Lung (tissue), 12 donors: ENCODE data around the gene GPR183. TPM values are rescaled to one million over a fixed set of nuclear protein-coding genes. Genes with fewer than 3 reads are reported as not detected.

Experiments
- ATAC-seq: fragments of 200-7000 bp; cut with Tn5 transposase; one replicate; pipeline ENCODE4 v1.9.1; 2020; ENCODE audit warnings: moderate number of reproducible peaks; ENCODE audit not compliant: insufficient read depth, low FRiP score
- DNase-seq, 3 donors: peaks; one replicate each; pipeline ENCODE4 v3.0.0-alpha.2; 2013 to 2017
- H3K27ac ChIP-seq, 2 donors: one replicate each; pipeline ENCODE4 v1.5.1; 2013; ENCODE audit warnings: mild to moderate bottlenecking in 2 of 2, moderate library complexity in 2 of 2, control low read depth in 1 of 2, inconsistent platforms in 1 of 2, low read depth in 1 of 2, low read length in 1 of 2
- H3K27me3 ChIP-seq, 3 donors: one replicate each; pipeline ENCODE4 v1.5.1; 2013; ENCODE audit warnings: low read length in 2 of 3; ENCODE audit not compliant: control insufficient read depth in 3 of 3, insufficient read depth in 3 of 3
- H3K36me3 ChIP-seq, 4 donors: one replicate each; pipeline ENCODE4 v1.5.1; 2013; ENCODE audit warnings: low read length in 4 of 4, mild to moderate bottlenecking in 1 of 4, moderate library complexity in 1 of 4; ENCODE audit not compliant: control insufficient read depth in 4 of 4, insufficient read depth in 4 of 4
- H3K4me1 ChIP-seq, 5 donors: one replicate each; pipeline ENCODE4 v1.5.1; 2013; ENCODE audit warnings: low read length in 5 of 5, mild to moderate bottlenecking in 2 of 5, moderate library complexity in 1 of 5; ENCODE audit not compliant: control insufficient read depth in 5 of 5, insufficient read depth in 5 of 5
- H3K4me3 ChIP-seq: one replicate; pipeline ENCODE4 v1.5.1; 2013; ENCODE audit warnings: mild to moderate bottlenecking, control low read depth, moderate library complexity
- H3K9ac ChIP-seq, 2 donors: one replicate each; pipeline ENCODE4 v1.5.1; 2013; ENCODE audit warnings: low read length in 2 of 2, control low read depth in 1 of 2; ENCODE audit not compliant: insufficient read depth in 1 of 2
- H3K9me3 ChIP-seq, 4 donors: one replicate each; pipeline ENCODE4 v1.5.1; 2013; ENCODE audit warnings: low read length in 3 of 4, mild to moderate bottlenecking in 1 of 4, moderate library complexity in 1 of 4; ENCODE audit not compliant: control insufficient read depth in 4 of 4, insufficient read depth in 3 of 4
- CTCF ChIP-seq: IDR thresholded peaks from 2 replicates; pipeline ENCODE4 v1.5.1; 2012; ENCODE audit warnings: mild to moderate bottlenecking; ENCODE audit errors: control extremely low read depth, extremely low read depth
- WGBS, 2 donors: extraction: QIAGEN DNeasy Blood & Tissue Kit; methylation state at CpG; one replicate each; pipeline ENCODE4 v1.1.7; 2013; 5-methylcytosine and 5-hydroxymethylcytosine counted together
- polyA plus RNA-seq, 2 donors: library from polyadenylated mRNA; stranded (reverse); fragments of 200-250 nt; gene quantifications; one replicate each; pipeline ENCODE4 v1.2.1, GENCODE V29; 2013
- total RNA-seq, 2 donors: library from RNA; depleted of rRNA in 1 of 2; stranded (reverse); fragments of >200 nt in 1 of 2; gene quantifications; one replicate each; pipeline ENCODE4 v1.2.1, GENCODE V29; 2014 to 2021
- donor health status: control.
- donor health status: control.
- donor health status: Bipolar disorder and iron deficiency.
- donor health status: healthy.
- donor health status: DM: yes; HTN: yes; CAD: no.

Gene GPR183
- total and polyA plus RNA-seq, 4 donors: 6.3 to 38.3 (median 16.0) TPM

GRCh38 chr13:99339736-99340397, 32.7 kb upstream of the GPR183 start:
- peaks cover 11 to 28% (median 17%) of the 10 kb centered on the region in 4 donors for H3K36me3 ChIP-seq
- 78 to 85% methylated on average over 8 of the region's 8 CpGs for WGBS, 2 donors
- no peak for DNase-seq

GRCh38 chr13:99339230-99339721, 32.1 kb upstream of the GPR183 start:
- DNase-seq (no peak), ATAC-seq (no peak)
- Histone ChIP-seq H3K36me3 (peaks cover 11 to 26% (median 17%) of the 10 kb centered on the region in 4 donors), H3K9ac (no peak overlapping the region), H3K4me1 (peaks cover 0 to 17% (median 6%) of the 10 kb centered on the region in 5 donors), H3K27ac (no peak overlapping the region), H3K4me3 (no peak overlapping the region), H3K27me3 (no peaks in the 10 kb centered on the region), H3K9me3 (no peaks in the 10 kb centered on the region)
- TF ChIP-seq CTCF: no peak
- WGBS, 2 donors: 89 to 91% methylated on average over 5 of the region's 5 CpGs

More at GRCh38 chr13:99339736-99340397, 32.7 kb upstream of the GPR183 start:
- Histone ChIP-seq H3K4me1 (peaks cover 0 to 11% (median 3%) of the 10 kb centered on the region in 5 donors), H3K9me3 (no peaks in the 10 kb centered on the region), H3K9ac (no peak overlapping the region), H3K27me3 (no peaks in the 10 kb centered on the region), H3K4me3 (no peak overlapping the region), H3K27ac (no peak overlapping the region)
- TF ChIP-seq CTCF: no peak
- no peak for ATAC-seq

- no peak overlapping the region for H3K4me3 ChIP-seq
- no peak overlapping the region for H3K9ac ChIP-seq
- TF ChIP-seq CTCF: no peak
- DNase-seq (peak in 2 of 3 donors; percentile 44 to 56), ATAC-seq (no peak)
- H3K27me3 ChIP-seq: no peaks in the 10 kb centered on the region
- peaks cover 0 to 4% (median 3%) of the 10 kb centered on the region in 4 donors for H3K36me3 ChIP-seq
- no peaks in the 10 kb centered on the region for H3K9me3 ChIP-seq
- WGBS, 2 donors: 75 to 84% methylated on average over 4 of the region's 4 CpGs
- no peak overlapping the region for H3K27ac ChIP-seq
- peaks cover 0 to 27% (median 6%) of the 10 kb centered on the region in 5 donors for H3K4me1 ChIP-seq
Measured at GRCh38 chr13:99335603-99336002, 28.4 kb upstream of the GPR183 start.
